HG02840 (cell line): ENCODE results near the gene RIC3.

Experiments
- ATAC-seq: cut with Tn5 transposase; IDR thresholded peaks from one replicate; pipeline ENCODE4 v1.9.1; 2021; ENCODE audit warnings: mild to moderate bottlenecking, moderate library complexity, moderate number of reproducible peaks; ENCODE audit not compliant: unreplicated experiment, low FRiP score

RIC3 gene

DNA sequence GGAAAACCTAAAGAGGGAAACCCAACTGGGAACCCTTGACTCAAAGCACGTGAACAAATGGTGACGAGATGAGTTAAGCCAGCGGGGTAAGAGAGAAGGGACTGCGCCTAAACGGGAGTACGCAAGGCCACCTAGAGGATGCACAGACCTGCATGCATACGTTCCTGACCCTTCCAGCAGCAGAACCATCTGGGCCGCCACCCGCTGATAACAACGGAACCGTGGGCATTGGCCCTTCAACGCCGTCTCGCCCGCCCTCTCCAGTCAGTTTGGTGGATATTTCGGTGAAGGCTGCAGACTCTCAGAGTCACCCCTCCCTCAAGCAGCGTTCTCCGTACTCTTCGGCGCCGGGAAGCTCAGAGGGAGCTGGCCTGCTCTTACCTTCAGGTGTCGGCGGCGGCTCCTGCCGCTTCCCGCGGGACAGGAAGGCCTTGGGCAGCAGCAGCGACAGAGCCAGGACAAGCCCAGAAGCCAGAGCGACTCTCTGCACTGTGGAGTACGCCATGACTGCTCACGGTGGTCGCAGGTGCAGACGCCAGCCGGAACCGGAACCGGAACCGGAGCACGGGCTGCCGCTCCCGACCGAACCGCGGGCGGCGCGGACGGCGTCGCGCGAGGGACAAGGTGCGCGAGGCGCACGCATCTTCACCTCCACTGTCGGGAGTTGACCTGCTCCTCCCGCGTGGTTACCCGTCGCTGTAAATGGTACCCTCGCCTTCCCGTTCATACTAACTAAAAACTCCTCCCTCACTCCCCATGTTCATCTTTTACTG is at the start of gene RIC3:
RIC3 (minus strand) TSS at position 541 of the 773 bp plus-strand sequence; CDS start at position 505, 36 bp downstream.
- peak; percentile 71 for ATAC-seq

DNA sequence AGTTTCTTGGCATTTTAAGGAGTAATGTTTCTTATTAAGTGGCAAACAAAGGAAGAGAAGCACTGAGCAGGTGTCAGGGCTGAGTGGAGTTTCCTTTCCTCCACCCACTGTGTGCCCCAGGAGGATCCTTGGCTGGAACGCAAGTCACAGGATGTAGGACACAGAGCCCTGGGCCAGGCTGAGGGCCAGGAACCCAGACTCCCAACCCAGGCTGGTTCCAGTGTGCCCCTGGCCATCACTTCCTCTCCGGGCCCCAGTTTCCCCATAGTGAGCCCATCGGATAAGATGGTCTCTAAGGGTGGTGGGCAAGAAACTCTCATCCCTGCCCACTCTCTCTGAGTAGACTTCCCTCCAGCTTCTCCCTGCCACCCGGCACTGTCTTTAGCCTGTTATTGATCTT is 49.6 kb upstream of the RIC3 start:
- no peak for ATAC-seq

GRCh38 chr11:8217926-8218325 is 49.1 kb upstream of the RIC3 start:
- ATAC-seq: no peak

DNA sequence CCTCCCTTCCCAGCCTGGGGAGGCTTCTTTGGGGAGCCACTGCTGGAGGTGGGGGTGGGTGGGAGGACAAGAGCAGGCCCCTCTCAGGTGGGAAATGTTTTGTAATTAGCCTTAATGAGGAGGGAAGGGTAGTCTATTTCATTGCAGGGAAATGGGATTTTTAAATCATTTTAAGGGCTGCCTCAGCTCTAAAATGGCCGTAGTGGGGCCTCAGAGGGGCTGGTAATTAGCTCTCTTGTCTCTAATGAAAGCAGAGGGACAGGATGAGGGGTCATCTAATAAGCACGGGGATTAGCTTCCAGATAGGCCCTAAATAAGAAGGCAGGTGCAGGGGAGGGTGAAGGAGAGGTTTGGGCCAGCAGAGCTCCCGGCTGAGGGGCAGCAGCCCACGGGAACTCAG is 48.3 kb upstream of the RIC3 start:
- no peak for ATAC-seq

DNA sequence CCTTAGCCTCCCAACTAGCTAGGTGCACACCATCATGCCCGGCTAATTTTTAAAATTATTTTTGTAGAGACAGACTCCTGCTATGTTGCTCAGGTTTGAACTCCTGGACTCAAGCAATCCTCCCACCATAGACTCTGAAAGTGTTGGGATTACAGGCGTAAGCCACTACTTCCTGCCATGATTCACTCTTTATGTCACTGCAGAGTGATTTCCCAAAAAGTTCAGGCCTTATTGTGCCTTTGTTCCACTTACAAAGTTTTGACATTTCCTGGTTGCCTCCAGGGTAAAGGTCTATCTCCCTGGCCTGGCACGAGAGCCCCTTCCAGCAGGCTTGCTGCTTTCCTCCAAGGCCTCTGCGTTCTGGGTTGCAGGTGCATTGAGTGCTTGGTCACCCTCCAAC is 44.6 kb upstream of the RIC3 start:
- no peak for ATAC-seq

GRCh38 chr11:8209208-8209807 is 40.5 kb upstream of the RIC3 start:
- ATAC-seq: no peak

DNA sequence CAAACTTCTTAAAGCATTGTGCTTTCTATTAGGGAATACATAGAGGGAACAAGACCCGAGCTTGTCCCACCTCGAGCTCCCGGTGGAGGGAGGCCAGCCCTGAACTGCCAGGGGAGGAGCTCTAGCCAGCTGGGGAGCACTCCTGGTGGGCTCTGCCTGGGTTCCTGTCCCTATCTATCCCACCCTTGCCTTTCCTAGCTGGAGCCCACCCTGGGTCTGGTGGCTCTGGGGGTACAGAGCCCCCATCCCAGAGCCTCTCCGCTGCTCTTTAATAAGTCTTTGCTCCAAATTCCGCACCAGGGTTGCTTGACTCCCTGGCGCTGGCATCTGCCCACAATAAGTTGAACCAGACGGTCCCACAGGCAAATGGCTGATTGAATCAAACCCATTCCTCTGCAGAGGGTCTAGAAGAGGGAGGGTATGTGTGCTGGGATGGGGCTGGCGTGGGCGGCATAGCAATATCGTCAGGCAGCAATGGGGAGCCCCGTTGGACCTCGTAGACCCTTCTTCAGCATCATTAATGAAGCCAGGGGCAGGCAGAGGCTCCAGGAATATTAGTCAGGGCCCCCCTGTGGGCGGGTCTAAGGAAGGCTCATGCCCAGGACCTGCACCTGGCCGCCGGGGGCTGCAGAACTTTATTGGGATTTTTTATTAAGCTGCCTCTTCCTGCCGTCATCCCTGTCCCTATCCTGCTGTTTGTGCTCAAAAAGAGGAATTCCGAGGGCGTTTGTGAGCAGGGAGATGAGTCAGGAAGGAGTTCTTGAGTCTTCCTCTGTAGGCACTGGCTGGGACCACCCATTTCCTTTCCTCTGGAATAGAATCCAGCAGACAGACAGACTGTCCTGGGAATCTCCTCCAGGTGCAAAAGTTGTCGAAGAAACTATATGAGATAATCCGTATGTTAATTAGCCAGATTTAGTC is 38.5 kb upstream of the RIC3 start:
- no peak for ATAC-seq

DNA sequence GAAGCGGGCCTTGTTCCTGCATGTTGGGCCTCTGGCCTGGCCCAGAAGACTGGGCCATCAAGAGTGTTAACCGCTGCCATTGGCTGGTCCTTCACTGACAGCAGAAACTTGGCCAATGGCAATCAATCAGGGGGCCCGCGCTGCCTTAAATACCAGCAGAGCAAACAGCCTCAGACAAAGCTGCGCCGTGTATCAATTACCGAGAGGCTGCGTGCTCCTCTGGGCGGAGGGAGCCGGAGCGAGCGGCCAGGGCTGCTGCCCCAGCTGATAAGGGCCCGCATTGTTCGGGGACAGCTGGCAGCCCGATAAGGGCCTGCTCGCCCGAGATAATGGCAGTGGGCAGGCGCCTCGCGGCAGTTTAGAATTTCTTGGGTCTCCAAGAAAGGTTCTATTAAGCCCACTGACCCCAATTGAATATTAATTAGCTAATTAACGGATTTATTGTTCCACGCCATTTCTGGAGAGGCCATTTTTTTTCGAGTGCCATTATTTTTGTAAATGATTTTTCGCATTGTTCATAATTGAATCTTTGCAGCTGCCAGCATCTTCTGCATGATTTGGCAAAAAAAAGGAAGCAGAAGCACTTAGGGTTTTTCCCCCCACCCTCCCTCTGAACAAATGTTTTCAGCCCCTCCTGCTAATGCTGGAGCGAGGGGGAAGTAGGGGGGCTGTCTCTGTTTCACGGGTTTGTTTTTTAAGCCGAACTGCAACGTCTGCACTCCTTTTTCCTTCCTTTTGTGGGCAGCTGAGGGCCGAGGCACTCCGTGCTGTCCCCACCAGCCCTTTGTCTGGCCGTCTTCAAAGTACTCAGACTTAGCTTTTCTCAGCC is 37.6 kb upstream of the RIC3 start:
- no peak for ATAC-seq

GRCh38 chr11:8205566-8205965 is 36.7 kb upstream of the RIC3 start:
- no peak for ATAC-seq

- no peak for ATAC-seq
These were observed 35.8 kb upstream of the RIC3 start for GRCh38 chr11:8204596-8204995.

DNA sequence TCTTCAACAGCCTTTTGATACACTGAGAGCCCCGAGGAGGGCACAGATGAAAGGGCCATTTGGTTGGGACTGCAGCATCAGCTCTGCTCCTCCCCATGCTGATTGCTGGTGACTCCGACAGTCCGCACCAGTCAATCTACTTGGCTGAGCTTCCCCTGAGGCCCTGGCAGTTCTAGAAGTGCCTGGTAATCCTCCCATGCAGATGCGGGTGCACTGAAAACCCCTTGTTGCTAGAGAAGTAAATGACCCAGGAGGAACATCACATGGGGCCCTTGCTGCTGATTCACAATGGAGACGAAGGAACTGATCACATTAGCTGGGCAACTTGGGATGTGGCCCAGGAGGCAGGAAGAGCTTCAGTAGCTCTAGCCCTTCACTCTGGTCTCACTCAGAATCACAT is 35.2 kb upstream of the RIC3 start:
- ATAC-seq: no peak

- ATAC-seq: no peak
These were observed 34.5 kb upstream of the RIC3 start for GRCh38 chr11:8203414-8203715.

DNA sequence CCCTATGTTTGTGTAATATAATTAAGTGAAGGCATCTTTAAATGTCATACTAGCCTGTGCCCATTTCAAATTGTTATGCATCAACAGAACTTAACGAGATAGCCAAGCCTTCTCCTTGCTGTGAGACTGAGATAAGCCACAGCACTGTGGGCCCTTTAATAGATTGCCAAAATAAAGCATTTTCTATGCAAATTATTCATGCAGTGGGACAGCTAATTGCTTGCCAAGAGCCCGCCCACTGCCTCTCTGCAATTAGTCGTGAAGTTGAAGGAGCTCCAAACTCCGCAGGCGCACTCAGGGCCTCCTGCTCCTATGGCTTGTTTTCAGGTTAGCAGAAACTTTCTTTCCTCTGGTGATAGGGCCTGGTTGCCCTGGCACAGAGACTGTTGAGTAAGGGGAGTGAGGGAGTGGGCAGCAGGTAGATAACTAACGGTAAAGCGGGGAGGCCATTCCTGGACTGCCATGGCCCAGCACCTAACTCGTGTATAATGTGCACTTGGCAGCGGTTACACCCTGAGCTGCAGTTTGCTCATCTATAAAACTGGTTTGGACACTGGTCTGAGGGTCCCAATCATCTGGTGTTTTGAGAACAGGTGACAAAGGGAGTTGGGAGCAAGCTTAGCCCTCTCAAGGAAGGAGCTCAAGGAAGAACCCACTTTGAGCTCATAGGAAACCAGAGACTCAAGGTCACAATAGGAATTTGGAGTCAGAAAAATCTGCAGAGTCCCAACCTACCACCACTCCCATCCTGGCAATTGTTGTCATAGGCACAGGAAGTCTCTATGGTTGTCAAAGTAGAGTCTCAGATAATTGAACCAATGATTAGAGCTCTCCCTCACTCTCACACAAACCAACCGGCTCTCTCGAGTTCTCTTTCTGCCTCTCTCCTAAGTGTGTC is 33.9 kb upstream of the RIC3 start:
- ATAC-seq: no peak

GRCh38 chr11:8201644-8202365 is 33.0 kb upstream of the RIC3 start:
- peak; percentile 69 for ATAC-seq

- ATAC-seq: no peak
These were observed 30.9 kb upstream of the RIC3 start for GRCh38 chr11:8199676-8200075.

DNA sequence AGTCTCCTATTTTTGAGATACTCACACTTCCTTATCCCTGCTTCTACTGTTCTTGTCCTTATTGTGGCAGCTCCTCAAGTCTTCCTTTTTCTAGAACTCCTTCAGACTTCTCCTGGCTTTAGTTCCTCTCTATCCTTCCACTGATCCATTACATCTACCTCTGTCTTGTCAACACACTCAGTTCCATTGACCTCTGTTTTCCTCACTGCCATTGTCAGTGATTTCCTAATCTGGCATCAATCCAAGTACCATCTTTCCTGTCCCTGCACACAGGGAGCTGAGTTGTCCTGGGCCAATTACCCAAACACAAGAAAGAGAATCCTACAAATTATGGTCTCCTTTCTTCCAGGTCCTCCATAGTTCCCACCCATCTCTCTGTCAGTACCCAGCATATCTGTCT is 27.9 kb upstream of the RIC3 start:
- ATAC-seq: no peak

DNA sequence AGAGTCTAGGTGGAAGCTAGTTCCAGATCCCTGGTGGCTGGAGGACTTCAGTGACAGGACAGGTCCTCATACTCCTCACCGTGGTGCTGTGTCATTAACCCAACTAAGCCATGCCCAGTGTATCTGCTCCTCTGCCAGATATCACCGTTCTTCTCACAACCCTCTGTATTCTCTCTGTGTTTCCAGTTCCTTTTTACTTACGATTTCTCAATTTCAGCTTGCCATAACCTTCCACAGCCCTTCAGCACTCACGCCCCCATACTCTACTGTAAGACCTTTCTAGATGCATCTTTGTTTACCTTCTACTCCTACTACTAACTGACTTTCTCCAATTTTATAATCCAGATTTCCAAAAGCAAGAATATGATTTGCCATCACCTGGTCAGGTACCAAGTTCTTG is 26.1 kb upstream of the RIC3 start:
- ATAC-seq: no peak

GRCh38 chr11:8192896-8193209 is 24.0 kb upstream of the RIC3 start:
- ATAC-seq: no peak
